Measurements from ENCODE around the gene GTPBP8.

DNA sequence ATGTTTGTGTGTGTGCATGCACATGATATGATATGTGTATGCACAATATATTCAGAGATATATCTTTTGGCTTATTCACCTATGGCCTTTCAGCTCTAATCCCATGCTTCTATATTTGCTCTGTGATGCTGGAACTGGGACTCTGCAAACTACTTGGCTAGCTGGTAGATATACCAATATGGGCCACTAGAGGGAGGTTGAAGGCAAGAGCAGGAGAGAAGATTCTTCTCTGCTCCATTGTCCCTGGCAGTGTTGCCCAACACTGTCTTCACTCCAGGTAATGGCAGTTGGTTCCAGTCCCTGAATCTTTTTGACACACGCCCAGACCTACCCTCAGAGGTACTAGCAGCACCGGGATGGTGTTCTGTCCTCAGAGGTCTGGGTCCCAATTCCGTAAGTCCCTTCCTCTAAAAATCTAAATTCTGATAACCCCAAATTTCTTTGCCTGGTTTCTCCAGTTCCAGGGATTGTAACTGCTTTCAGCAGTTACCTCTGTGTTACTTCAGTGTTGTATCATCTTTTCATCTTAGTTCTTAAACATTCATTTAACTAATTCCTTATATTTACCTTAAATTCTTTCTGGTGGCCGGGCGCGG is 44.7 kb downstream of the GTPBP8 start:
- TF ChIP-seq EZH2 (IDR thresholded peaks at IDR 0.05) (no peak), POLR2AphosphoS5 (IDR thresholded peaks at IDR 0.05; ENCODE audit: borderline replicate concordance, low read depth, low read length) (no peak)
